B cell (primary cell): ENCODE data around the gene PNPLA6.

ENCODE experiments used
- EZH2 ChIP-seq: IDR thresholded peaks from 2 replicates; pipeline ENCODE4 v1.6.1; 2012; ENCODE audit warnings: borderline replicate concordance, low read depth, mild to moderate bottlenecking, moderate library complexity, low read length; ENCODE audit not compliant: insufficient read depth, poor library complexity, severe bottlenecking
- TF ChIP-seq, protein P1 (sequence below): fragments of 200-600 bp; IDR thresholded peaks from one replicate; pipeline ENCODE4 v1.8.0; 2022; ENCODE audit warnings: antibody characterized with exemption, mild to moderate bottlenecking

DNA sequence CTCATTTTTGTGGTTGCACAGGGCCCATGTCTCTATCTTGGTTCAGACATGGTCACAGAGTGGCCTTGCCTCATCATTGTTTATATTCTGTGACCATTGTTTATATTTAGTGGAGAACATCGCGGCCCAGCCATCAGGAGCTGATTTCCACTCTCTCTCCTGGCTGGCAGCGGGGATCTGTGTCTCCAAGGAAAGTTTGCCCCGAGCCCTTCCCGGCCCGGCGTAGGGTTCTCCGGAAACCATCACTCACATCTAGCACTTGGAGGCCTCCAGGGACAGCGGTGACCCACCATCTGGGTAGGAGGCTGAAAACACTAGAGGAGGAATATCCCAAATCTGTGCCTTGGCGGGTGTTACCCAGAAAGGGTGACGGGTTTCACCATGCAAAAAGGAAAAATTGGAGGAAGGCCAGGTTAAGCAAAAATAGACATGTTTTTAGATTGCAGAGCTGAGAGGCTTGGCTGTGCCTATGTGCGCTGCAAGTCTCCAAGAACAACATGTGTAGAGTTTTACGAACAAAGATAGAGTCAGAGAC is 20.3 kb upstream of the PNPLA6 start:
- TF ChIP-seq, protein P1, sequence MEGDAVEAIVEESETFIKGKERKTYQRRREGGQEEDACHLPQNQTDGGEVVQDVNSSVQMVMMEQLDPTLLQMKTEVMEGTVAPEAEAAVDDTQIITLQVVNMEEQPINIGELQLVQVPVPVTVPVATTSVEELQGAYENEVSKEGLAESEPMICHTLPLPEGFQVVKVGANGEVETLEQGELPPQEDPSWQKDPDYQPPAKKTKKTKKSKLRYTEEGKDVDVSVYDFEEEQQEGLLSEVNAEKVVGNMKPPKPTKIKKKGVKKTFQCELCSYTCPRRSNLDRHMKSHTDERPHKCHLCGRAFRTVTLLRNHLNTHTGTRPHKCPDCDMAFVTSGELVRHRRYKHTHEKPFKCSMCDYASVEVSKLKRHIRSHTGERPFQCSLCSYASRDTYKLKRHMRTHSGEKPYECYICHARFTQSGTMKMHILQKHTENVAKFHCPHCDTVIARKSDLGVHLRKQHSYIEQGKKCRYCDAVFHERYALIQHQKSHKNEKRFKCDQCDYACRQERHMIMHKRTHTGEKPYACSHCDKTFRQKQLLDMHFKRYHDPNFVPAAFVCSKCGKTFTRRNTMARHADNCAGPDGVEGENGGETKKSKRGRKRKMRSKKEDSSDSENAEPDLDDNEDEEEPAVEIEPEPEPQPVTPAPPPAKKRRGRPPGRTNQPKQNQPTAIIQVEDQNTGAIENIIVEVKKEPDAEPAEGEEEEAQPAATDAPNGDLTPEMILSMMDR: no peak
- TF ChIP-seq EZH2: no peak
